CD14-positive monocyte (primary cell): Measurements from ENCODE around the gene UPB1. TPM values are rescaled to one million over a fixed set of nuclear protein-coding genes. Genes with fewer than 3 reads are reported as not detected.

Experiments
- DNase-seq, 3 donors: peaks; one replicate each; pipeline ENCODE4 v3.0.0-alpha.2; 2011 to 2022
- H2AFZ ChIP-seq: 2 replicates; pipeline ENCODE4 v1.6.0; 2012; ENCODE audit warnings: mild to moderate bottlenecking, low read depth, low read length, inconsistent platforms; ENCODE audit not compliant: insufficient read depth, poor library complexity, severe bottlenecking
- H3K27ac ChIP-seq, 2 donors: 1 replicate in 1 of 2; 2 replicates in 1 of 2; pipeline ENCODE4 v1.5.1; 2012 to 2013; ENCODE audit warnings: low read length in 2 of 2, control low read depth in 1 of 2, inconsistent platforms in 1 of 2, low read depth in 1 of 2, mild to moderate bottlenecking in 1 of 2
- H3K27me3 ChIP-seq, 2 donors: one replicate each; pipeline versions ENCODE4 v1.6.0 to v1.6.1; 2011 to 2013; ENCODE audit warnings: low read length in 2 of 2; ENCODE audit not compliant: control insufficient read depth in 2 of 2, insufficient read depth in 2 of 2
- H3K36me3 ChIP-seq, 2 donors: replicated peaks in 1 of 2; 1 replicate in 1 of 2; 2 replicates in 1 of 2; pipeline versions ENCODE4 v1.5.1 to v1.6.1; 2012 to 2013; ENCODE audit warnings: low read length in 2 of 2, control low read depth in 1 of 2, inconsistent platforms in 1 of 2, mild to moderate bottlenecking in 1 of 2; ENCODE audit not compliant: insufficient read depth in 2 of 2, control insufficient read depth in 1 of 2
- H3K4me1 ChIP-seq, 2 donors: 1 replicate in 1 of 2; 2 replicates in 1 of 2; pipeline versions ENCODE4 v1.5.1 to v1.6.1; 2012 to 2013; ENCODE audit warnings: low read length in 2 of 2, control low read depth in 1 of 2, inconsistent platforms in 1 of 2, mild to moderate bottlenecking in 1 of 2, moderate library complexity in 1 of 2; ENCODE audit not compliant: insufficient read depth in 2 of 2, control insufficient read depth in 1 of 2
- H3K4me2 ChIP-seq: replicated peaks from 2 replicates; pipeline ENCODE3; 2012; ENCODE audit warnings: low read length, moderate library complexity, mild to moderate bottlenecking; ENCODE audit not compliant: poor library complexity, severe bottlenecking; ENCODE audit errors: extremely low read depth
- H3K4me3 ChIP-seq, 3 experiments: fragments of 200-600 bp in 1 of 3; sonication (generic) in 1 of 3; replicated peaks in 1 of 3; 1 replicate in 2 of 3; 2 replicates in 1 of 3; pipeline ENCODE4 v1.5.1; 2011 to 2013; ENCODE audit warnings: low read length in 3 of 3, mild to moderate bottlenecking in 3 of 3, control low read depth in 2 of 3, low read depth in 2 of 3, inconsistent platforms in 1 of 3, moderate library complexity in 1 of 3
- H3K79me2 ChIP-seq: 2 replicates; pipeline ENCODE4 v1.6.0; 2012; ENCODE audit warnings: mild to moderate bottlenecking, control low read depth, inconsistent platforms, low read length, moderate library complexity; ENCODE audit not compliant: insufficient read depth
- H3K9ac ChIP-seq: 2 replicates; pipeline ENCODE4 v1.6.0; 2017; ENCODE audit warnings: low read length, mild to moderate bottlenecking; ENCODE audit not compliant: insufficient read depth, poor library complexity, severe bottlenecking
- H3K9me3 ChIP-seq, 2 donors: replicated peaks in 1 of 2; 1 replicate in 1 of 2; 2 replicates in 1 of 2; pipeline versions ENCODE4 v1.5.1 to v1.6.1; 2012 to 2013; ENCODE audit warnings: low read length in 2 of 2, control low read depth in 1 of 2; ENCODE audit not compliant: control insufficient read depth in 1 of 2, insufficient read depth in 1 of 2
- H4K20me1 ChIP-seq: 2 replicates; pipeline ENCODE4 v1.6.0; 2012; ENCODE audit warnings: mild to moderate bottlenecking, low read length, control low read depth, moderate library complexity; ENCODE audit not compliant: insufficient read depth
- H3K27ac Mint-ChIP-seq, 7 donors: one replicate each; pipeline ENCODE4 v1.8.0; 2020; ENCODE audit warnings: mild to moderate bottlenecking in 7 of 7, mixed read lengths in 7 of 7, moderate library complexity in 6 of 7, inconsistent platforms in 2 of 7
- H3K27me3 Mint-ChIP-seq, 3 donors: one replicate each; pipeline ENCODE4 v1.8.0; 2021 to 2022; ENCODE audit warnings: low read depth in 3 of 3, mild to moderate bottlenecking in 3 of 3, mixed read lengths in 3 of 3, moderate library complexity in 3 of 3, inconsistent platforms in 1 of 3
- H3K36me3 Mint-ChIP-seq, 2 donors: one replicate each; pipeline ENCODE4 v1.8.0; 2020; ENCODE audit warnings: mixed read lengths in 2 of 2, inconsistent platforms in 1 of 2, mild to moderate bottlenecking in 1 of 2
- H3K4me1 Mint-ChIP-seq: one replicate; pipeline ENCODE4 v1.8.0; 2020; ENCODE audit warnings: mild to moderate bottlenecking, mixed read lengths
- H3K4me3 Mint-ChIP-seq, 2 donors: one replicate each; pipeline ENCODE4 v1.8.0; 2020; ENCODE audit warnings: mild to moderate bottlenecking in 2 of 2, mixed read lengths in 2 of 2, moderate library complexity in 1 of 2
- H3K9me3 Mint-ChIP-seq, 7 donors: one replicate each; pipeline ENCODE4 v1.8.0; 2020 to 2022; ENCODE audit warnings: mixed read lengths in 7 of 7, mild to moderate bottlenecking in 6 of 7, moderate library complexity in 6 of 7, inconsistent platforms in 2 of 7
- CTCF ChIP-seq: fragments of 200-600 bp; IDR thresholded peaks from one replicate; pipeline ENCODE4 v1.8.0; 2022; ENCODE audit warnings: antibody characterized with exemption, mild to moderate bottlenecking
- WGBS: methylation state at CpG from one replicate; pipeline ENCODE4 v1.1.5; 2013; ENCODE audit warnings: missing lambda C conversion rate; ENCODE audit not compliant: insufficient coverage; 5-methylcytosine and 5-hydroxymethylcytosine counted together
- intact Hi-C, 2 donors: fragments of 100-400 bp; cut with micrococcal nuclease; formaldehyde crosslinking; loops; one replicate each; pipeline versions ENCODE4 v1.15.0 to v1.15.1; 2023
- polyA plus RNA-seq, 3 donors: library from polyadenylated mRNA; depleted of rRNA in 1 of 3; unstranded in 2 of 3; stranded (reverse) in 1 of 3; fragments of 300-500 nt in 2 of 3; fragments of >200 nt in 1 of 3; fragmentation: Illumina TruSeq in 2 of 3; gene quantifications; 1 replicate in 2 of 3; 2 replicates in 1 of 3; pipeline ENCODE4 v1.2.3, GENCODE V29; 2012 to 2021

UPB1 gene
- polyA plus RNA-seq, 3 donors, result 0.13 to 0.17 TPM; not detected in 1

- Mint-ChIP-seq H3K4me3 (peak overlapping the region in 1 of 2 donors; percentile 53), H3K27me3 (peaks cover 0 to 2% (median 0%) of the 10 kb centered on the region in 3 donors), H3K27ac (peak overlapping the region; percentile 86 to 95 (median 90)), H3K9me3 (peaks cover 0 to 5% (median 4%) of the 10 kb centered on the region in 7 donors), H3K4me1 (peaks cover 42% of the 10 kb centered on the region), H3K36me3 (peaks cover 1 to 2% of the 10 kb centered on the region in 2 donors)
- TF ChIP-seq CTCF, result no peak
- peak in 2 of 3 donors; percentile 36 to 68 for DNase-seq
- H4K20me1 ChIP-seq, result no peaks in the 10 kb centered on the region
- H3K4me1 ChIP-seq, result peaks cover 30 to 41% of the 10 kb centered on the region in 2 donors
- no peak overlapping the region for H2AFZ ChIP-seq
- no peak overlapping the region for H3K4me3 ChIP-seq
- H3K9me3 ChIP-seq, result no peaks in the 10 kb centered on the region
- no peak overlapping the region for H3K9ac ChIP-seq
- no peaks in the 10 kb centered on the region for H3K36me3 ChIP-seq
- H3K27ac ChIP-seq, result peak overlapping the region; percentile 65 to 75
- H3K27me3 ChIP-seq, result no peaks in the 10 kb centered on the region
- H3K79me2 ChIP-seq, result no peaks in the 10 kb centered on the region
- intact Hi-C loops, result loop anchor here (5.0 kb wide), 2 partner anchors 37 to 47 kb away; partner anchors contain the start of gene ADORA2A (in 1 of the 2)
- peak overlapping the region; percentile 17 for H3K4me2 ChIP-seq
- WGBS, result no CpG with 5 or more reads among the region's 3 CpGs
Observed at GRCh38 chr22:24474221-24474620, 20.9 kb upstream of the UPB1 start.

GRCh38 chr22:24474649-24475255 lies 20.4 kb upstream of the UPB1 start:
- intact Hi-C loops, result loop anchor here (5.0 kb wide), 2 partner anchors 37 to 47 kb away; partner anchors contain the start of gene ADORA2A (in 1 of the 2)
- DNase-seq, result no peak
- no peak for TF ChIP-seq CTCF
- Histone ChIP-seq H3K27me3 (no peaks in the 10 kb centered on the region), H3K4me1 (peaks cover 30 to 41% of the 10 kb centered on the region in 2 donors), H3K27ac (no peak overlapping the region), H3K9ac (no peak overlapping the region), H3K36me3 (no peaks in the 10 kb centered on the region), H3K4me2 (no peak overlapping the region), H2AFZ (no peak overlapping the region), H4K20me1 (no peaks in the 10 kb centered on the region), H3K4me3 (no peak overlapping the region), H3K79me2 (no peaks in the 10 kb centered on the region), H3K9me3 (no peaks in the 10 kb centered on the region)
- H3K9me3 Mint-ChIP-seq, result peaks cover 0 to 5% (median 4%) of the 10 kb centered on the region in 7 donors
- no peak overlapping the region for H3K4me3 Mint-ChIP-seq
- H3K4me1 Mint-ChIP-seq, result peaks cover 38% of the 10 kb centered on the region
- no CpG with 5 or more reads among the region's 5 CpGs for WGBS
- peaks cover 1 to 2% of the 10 kb centered on the region in 2 donors for H3K36me3 Mint-ChIP-seq
- H3K27ac Mint-ChIP-seq, result peak overlapping the region in 4 of 7 donors; percentile 13 to 95 (median 72)
- H3K27me3 Mint-ChIP-seq, result peaks cover 0 to 2% (median 0%) of the 10 kb centered on the region in 3 donors
